ENCODE results near the gene ARHGEF10L. TPM values are rescaled to one million over a fixed set of nuclear protein-coding genes. Genes with fewer than 3 reads are reported as not detected.

ARHGEF10L gene
- total RNA-seq, 2 experiments from 2014 or later, result not detected

DNA sequence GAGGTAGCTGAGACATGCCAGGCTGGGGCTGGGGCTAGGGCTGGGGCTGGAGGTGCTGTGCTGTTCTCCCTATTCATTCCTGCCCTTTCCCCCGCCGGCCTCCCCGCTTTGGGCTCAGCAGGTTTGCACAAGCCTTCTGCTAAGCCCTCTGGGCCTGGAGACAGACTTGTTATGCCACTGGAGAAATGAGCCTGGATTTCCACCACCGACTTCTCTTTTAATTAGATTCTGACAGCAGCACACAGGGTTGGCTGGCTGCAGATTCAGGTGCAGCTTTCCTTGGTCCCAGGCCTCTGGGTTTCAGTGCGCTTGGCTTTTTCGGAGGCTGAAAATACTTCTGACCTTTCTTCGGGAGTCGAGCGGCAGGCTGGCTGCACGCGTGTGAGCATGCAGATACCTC lies 144.1 kb downstream of the ARHGEF10L start:
- ChIA-PET POLR2A (no interaction called here), CTCF (no interaction called here)

DNA sequence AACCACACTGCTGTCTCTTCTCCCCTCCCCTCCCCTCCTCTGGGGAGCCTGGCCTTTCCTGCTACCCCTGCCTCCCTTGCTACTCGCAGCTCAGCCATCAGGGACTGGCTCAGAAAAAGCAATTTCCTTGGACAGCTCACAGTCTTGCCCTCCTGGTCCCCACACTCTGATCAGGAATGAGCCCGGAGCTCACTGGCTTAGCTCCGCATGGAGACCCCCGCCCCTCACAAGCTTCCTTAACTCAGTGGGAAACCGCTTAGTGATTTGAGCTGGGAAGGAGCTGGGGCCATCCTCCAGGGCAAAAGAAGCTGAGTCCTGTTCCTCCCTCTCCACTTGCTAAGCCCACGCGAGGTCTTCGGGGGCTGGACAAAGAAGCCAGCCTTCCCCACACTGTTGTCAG lies 145.3 kb downstream of the ARHGEF10L start:
- ChIA-PET CTCF (no interaction called here), POLR2A (no interaction called here)

DNA sequence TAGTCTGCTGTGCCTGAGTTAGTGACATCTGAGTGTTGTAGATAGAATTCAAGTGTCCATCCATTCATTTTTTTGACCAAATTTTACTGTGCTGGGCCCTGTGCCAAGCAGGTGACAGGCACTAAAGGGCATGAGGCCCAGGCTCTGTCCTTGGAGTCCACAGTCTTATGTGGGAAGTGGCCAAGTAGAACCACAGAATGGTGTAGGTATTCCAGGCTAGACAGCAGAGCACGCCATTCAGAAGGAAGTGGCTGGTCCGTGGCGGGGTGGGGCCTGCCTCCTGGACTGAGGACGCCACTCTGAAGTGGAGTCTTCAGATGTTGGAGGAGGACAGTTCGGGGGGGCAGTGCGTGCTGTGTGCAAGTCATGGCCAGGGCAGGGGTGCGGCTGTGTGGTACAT lies 146.8 kb downstream of the ARHGEF10L start:
- CTCF ChIA-PET, result no interaction called here
- POLR2A ChIA-PET, result no interaction called here

DNA sequence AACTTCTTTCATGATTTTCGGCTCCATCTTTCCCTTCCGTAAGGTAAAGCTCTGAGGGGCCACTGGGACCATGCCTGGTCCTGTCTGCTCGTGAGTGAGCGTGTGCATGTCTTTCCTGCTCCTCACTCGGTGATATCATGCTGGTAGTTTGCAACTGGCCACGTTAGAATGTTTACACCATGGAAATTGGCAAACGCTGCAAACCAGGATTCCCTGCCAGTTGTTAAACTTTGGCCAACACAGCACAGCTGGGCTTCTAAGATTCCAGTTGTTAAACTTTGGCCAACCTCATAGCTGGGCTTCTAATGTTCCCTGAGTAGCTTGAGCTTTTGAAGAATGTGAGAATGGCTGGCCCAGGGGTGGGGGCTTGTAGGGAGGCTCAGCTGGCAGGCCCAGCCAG lies 147.6 kb downstream of the ARHGEF10L start:
- CTCF ChIA-PET, result no interaction called here
- POLR2A ChIA-PET, result no interaction called here

DNA sequence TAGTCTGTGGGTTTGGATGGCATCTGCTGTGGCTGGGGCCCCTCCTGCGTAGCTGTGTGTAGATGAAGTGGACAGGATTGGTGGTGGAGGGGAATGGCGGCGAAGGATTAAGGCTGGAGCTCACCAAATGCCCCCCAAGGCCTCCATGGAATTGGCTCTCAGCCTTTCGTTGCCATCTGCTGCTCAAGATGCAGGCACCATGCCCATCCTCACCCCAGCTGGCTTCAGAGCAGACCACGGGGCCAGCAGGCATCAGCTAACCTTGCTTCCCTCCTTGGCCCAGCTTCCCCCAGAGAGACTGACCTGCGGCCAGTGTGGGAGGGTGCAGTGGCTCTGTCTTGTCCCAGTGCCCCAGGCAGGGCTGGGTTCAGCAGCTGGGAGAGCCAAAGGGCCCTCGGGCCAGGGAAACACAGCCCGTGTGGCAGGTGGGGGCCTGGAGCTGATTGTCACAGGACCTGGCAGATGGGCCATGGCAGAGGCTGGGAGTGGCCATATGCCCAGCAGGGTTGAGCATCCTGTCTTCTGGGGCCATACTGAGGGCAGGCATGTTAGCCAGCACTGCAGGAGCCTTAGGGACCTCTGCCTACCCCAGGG lies 148.8 kb downstream of the ARHGEF10L start:
- ChIA-PET POLR2A (no interaction called here), CTCF (no interaction called here)

DNA sequence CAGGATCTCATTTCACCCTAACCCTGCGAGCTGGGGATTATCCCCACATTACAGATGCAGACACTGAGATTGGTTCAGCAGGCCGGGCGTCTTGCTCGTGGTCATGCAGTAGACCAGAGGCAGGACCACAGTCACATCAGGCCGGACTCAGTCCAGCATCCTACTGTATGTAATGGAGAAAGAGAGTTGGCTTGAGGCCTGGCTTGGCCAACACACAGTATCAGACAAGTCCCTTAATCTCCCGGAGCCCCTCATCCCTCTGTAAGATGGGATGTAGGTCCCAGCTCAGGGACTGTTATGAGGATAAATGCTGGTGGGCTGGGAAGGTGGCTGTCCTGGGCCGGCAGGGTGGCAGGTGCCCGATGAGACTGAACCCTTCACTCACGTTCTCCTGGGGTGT lies 149.5 kb downstream of the ARHGEF10L start:
- ChIA-PET CTCF (no interaction called here), POLR2A (no interaction called here)

DNA sequence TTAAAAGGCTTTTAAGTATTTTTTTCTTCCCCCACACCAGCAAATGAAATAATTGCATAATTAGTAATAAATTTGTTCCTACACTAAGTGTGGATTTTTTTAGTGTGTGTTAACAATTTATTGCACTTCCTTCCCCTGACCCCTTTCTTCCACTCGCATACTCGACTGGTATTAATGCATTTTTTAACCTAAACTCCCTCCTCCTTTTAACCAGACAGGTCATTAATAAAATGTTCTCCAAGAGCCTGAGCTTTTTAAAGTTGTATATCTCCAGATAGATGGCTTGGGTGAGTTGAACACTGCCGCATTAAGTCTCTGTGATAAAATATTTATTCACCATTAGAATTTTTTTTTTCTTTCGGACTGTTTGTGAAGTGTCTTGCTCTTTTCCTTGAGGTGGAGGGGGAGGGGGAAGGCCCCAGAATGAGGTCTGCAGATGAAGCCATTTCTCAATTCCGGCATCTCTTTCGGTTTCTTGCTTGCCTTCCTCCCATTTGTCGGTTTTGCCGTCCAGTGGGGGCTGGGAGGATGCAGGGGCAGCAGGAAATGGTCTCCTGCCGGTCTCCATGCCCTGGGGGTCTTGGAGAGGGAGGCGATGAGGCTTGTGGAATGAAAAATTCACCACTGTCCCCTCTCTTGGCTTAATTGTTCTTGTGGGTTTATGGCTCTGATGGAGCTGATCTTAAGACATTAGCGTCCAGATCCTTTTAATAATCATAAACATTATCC lies 151.6 kb downstream of the ARHGEF10L start:
- POLR2A ChIA-PET, result no interaction called here
- CTCF ChIA-PET, result no interaction called here

DNA sequence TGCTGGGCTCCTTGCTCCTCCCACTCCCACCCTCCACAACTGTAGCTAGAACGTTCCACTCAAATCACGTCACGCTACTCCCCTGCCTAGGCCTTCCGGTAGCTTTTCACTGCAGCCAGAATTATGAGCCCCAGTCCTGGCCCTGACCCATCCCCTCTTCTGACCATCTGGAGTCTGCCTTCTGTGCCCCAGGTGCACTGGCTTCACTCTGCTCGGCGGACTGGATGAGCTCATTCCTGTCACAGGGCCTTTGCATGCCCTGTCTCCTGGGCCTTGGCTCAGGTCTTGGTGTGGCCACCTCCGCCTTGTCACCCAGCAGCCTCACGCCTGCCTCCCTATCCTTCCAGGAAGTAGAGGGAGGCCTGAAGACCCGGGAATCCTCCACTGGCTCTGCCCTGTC lies 153.1 kb downstream of the ARHGEF10L start:
- ChIA-PET POLR2A (no interaction called here), CTCF (no interaction called here)

DNA sequence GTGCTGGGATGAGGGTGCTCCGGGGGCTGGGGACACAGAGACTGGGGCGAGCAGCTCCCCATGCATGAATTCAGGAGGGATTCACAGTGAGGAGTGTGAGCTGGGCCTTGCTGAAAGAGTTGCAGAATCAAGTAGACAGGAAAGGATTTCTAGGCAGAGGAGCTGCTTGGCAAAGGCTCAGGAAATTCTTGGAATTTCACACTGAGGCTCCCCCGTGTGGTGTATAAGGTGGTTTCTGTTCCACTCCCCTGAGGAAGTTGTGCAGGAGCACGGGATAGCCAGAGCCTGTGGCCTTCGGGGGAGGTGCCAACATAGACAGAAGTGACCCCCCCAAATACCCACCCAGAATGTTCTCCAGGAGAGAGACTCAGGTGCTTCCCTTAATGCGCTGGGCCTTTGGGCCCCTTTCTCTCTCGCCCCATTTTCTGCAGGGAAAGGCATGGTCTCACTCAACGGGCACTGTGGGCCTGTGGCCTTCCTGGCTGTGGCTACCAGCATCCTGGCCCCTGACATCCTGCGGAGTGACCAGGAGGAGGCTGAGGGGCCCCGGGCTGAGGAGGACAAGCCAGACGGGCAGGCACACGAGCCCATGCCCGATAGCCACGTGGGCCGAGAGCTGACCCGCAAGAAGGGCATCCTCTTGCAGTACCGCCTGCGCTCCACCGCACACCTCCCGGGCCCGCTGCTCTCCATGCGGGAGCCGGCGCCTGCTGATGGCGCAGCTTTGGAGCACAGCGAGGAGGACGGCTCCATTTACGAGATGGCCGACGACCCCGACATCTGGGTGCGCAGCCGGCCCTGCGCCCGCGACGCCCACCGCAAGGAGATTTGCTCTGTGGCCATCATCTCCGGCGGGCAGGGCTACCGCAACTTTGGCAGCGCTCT lies 157.2 kb downstream of the ARHGEF10L start:
- ChIA-PET CTCF (no interaction called here), POLR2A (no interaction called here)

DNA sequence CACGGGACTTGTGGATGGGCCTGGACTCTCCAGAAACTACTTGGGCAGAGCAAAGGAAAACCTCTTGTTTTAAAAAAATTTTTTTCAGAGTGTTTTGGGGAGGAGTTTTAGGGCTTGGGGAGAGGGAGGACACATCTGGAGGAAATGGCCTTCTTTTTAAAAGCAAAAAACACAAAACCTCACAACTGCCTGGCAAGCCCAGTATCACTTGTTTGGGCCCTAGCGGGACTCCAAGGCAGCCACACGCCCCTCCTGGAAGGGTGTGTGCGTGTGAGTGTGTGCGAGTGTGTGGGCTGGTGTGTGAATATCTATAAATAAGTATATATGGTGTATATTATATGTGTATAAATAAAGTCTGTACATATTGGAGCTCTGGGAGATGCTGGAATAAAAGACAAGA lies 158.0 kb downstream of the ARHGEF10L start:
- CTCF ChIA-PET, result no interaction called here
- POLR2A ChIA-PET, result no interaction called here

DNA sequence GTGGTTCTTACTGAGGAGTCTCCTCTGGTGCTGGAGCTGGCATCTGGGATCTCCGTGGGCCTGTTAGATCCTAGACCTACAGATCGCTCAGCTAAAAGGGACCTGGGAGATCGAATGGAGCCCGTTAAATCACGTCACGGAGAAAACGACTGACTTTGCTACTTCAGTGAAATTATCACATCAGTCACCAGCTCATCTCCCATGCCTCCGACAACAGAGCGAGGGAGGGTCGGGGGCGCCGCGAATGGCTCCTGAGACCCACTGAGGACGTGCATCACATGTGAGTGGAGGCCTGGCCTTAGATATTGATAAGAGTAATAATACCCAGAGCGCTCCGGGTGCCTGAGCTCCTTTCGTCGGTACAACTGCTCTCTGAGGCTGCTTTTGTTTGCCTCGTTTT lies 160.1 kb downstream of the ARHGEF10L start:
- POLR2A ChIA-PET, result no interaction called here
- CTCF ChIA-PET, result no interaction called here

DNA sequence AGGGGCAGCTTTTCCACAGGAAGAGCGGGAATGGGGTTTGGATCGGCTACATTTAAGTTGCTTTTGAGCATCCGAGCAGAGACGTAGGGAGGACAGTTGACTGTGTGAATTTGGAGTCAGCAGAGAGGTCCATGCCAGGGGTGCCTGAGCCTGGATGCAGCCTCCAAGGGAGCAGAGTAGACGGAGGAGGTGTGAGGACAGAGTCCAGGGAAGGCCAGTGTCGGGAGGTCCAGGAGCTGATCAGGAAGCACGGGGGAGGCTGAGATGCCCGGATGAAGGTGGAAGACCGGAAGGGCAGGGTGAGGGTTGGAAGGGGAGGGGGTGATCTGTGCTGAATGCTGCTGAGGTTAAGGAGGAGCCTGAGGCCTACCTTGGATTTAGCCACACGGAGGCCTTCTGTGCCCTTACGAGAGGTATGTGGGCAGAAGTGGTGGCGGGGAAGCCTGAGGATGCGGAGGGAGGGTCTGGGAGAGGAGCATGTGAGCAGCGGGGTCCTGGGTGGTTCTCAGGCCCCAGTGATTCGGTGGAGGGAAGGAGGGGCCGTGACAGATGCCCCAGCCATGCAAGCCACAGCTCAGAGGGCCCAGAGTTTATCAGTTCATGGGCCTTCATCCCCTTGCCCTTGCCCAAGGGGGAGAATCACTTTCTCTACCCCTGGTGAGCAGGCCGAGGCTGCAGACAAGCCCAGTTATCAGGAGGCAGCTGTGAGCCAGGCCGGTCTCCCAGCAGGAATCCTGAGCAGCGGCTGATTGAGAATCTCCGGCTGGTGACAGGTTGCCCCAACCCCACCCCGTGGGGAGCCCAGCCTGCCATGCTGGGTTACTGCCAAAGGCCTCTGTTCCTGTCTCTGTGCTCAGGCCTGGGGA lies 161.7 kb downstream of the ARHGEF10L start:
- POLR2A ChIA-PET, result no interaction called here
- CTCF ChIA-PET, result no interaction called here

DNA sequence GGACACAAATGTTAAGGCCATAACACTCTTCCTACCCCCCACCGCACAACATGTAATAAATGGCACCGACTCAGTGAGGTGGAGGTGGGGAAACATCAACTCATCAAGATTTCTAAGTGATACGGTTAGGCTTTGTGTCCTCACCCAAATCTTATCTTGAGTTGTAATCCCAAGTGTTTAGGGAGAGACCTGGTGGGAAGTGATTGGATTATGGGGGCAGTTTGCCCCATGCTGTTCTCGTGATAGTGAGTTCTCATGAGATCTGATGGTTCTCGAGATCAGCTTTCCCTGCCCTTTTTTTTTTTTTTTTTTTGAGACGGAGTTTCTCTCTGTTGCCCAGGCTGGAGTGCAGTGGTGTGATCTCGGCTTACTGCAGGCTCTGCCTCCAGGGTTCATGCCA lies 164.7 kb downstream of the ARHGEF10L start:
- ChIA-PET CTCF (no interaction called here), POLR2A (no interaction called here)

DNA sequence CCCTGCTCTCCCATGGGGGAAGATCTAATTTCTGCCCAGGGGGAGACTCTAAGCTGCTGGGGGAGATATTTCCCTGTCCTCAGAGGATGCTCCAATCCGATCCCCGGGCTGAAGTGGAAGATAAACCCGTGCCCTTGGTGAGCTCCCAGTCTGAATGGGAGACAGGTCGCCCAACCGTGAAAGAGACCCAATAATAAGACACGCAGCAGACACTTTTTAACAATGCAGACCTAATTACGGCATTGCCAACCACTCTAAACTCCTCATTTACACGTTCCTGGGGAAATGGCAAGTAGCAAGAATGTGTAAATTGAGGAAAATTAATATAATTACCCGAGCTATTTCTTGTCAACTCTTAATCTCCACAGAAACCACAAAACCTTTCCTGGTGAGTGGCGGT lies 166.9 kb downstream of the ARHGEF10L start:
- ChIA-PET POLR2A (no interaction called here), CTCF (no interaction called here)

DNA sequence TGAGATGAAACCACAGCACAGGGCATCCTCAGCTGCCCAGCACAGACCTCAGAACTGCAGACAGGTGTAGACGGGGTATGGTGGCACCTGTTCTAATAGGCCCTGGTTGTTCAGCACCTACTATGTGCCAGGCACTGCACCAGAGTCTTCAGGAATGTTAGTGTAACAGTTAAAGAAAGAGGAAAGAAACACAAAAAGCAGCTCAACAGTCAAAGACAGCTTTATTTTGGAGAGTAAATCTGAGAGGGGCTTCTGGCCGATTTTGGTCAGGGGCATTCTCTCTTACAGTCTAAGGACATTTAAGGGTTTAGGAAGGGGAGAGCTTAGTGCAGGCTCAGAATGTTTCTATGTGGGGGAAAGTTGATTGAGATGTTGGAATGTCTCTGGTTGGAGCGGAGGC lies 170.5 kb downstream of the ARHGEF10L start:
- CTCF ChIA-PET, result no interaction called here
- POLR2A ChIA-PET, result no interaction called here

DNA sequence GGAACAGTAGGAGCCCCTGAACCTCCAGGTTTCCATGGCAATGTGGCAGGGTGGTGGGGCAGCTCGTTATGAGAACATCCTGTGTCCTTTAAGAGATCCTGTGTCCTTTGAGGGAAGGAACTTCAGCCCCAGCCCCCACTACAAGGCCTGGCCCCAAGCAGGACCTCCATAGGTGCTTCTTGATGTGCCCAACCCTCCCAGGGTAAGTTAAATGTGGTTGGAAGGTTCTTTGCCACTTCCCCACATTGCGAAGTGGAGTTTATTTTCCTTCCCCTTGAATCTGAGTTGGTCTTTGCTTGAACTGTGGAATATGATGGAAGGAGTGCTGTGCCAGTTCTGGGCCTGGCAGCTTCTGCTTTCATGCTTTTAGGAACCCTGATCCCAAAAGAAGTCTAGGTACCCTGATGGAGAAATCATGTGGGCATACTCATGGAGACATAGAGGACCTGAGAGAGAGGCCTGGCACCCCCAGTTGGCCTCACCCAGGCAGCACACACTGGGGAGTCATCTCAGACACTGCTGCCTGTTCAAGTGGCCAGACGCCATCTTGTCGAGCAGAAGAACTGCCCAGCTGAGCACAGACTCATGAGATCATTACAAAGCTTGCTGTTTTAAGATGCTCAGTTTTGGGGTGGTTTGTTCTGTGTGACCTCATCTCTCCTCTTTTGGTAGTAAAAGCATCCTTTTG lies 171.5 kb downstream of the ARHGEF10L start:
- POLR2A ChIA-PET, result no interaction called here
- CTCF ChIA-PET, result no interaction called here

DNA sequence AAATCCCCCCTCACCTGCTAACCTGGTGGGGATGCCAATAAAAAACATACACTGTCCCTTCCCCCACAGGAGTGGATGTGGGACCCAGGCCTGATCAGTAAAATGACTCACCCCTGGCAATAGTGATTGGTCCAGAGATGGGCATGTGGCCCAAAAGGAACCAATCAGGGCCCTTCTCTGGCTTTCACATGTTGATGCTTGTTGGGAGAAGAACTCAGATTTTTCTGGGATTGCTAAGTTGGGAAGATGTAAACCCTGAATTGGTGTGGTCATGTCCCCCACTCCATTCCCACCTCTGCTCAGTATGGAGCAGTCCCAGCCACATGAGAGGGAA lies 172.0 kb downstream of the ARHGEF10L start:
- CTCF ChIA-PET, result no interaction called here
- POLR2A ChIA-PET, result no interaction called here

DNA sequence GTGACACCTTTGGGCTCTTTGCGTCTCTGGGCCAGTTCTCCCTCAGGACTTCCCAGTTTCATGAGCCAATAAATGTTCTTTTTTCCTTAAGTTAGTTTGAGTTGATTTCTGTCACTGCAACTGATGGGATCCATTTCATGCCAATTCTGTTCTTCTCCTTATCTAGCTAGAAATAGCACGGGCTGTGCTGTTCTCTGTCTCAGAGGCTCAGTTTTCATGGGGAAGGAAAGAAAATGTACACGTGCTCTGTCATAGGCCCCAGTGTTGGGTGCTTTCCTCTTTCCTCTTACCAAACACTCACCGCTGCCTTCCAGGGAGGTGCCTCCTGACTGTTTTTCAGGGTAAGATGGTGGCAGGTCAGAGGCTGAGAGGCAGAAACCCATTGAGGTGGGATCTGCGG lies 172.4 kb downstream of the ARHGEF10L start:
- CTCF ChIA-PET, result no interaction called here
- POLR2A ChIA-PET, result no interaction called here

DNA sequence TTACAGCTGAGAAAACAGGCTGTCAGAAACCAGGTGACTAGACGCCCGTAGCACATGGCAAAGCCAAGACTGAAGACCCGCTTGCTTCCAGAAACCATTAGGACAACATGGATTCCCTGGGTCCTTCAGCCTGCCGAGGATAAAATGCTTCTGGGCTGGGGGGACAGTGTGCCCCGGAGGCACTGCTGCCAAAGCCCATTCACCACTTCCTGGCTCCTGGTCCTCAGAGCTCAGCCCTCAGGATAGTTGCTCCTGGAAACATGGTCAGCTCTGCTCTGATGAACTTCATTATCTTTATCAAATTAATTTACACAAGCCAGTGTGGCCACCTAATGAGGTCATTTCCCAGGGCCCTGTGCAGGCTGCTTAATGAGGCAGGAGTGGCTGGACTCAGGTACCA lies 174.5 kb downstream of the ARHGEF10L start:
- POLR2A ChIA-PET, result no interaction called here
- CTCF ChIA-PET, result no interaction called here
